Hypothalamus (tissue), 51 donors: ENCODE data around the gene LEKR1.
"Not testable (repeated sequence)": the region's sequence is repeated elsewhere in the genome, so short reads cannot be mapped to it uniquely, and the experiment has no call there.

ENCODE experiments used
- DNase-seq, 51 donors: peaks; one replicate each; lab custom pipeline; 2025; lab: John Stamatoyannopoulos, UW

The LEKR1 gene

GRCh38 chr3:156895374-156895773 lies 69.2 kb downstream of the LEKR1 start:
- DNase-seq: not testable (repeated sequence)

DNA sequence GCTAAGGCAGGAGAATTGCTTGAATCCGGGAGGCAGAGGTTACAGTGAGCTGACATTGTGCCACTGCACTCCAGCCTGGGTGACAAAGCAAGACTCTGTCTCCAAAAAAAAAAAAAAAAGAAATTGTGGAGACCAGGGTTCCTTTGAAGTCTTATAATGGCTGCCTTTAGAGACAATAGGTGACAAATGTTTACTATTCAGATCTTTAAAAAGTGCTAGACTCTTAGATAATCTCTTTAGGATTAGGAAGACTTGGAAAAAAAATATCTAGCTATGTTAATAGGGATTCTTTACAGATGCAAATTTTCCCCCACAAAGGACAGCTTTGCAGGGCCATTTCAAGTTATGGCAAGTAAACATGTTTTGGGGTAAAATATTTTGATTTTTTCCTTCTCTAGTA lies 71.7 kb downstream of the LEKR1 start:
- DNase-seq: not testable (repeated sequence)

GRCh38 chr3:156898296-156898880 lies 72.2 kb downstream of the LEKR1 start:
- no peak for DNase-seq

DNA sequence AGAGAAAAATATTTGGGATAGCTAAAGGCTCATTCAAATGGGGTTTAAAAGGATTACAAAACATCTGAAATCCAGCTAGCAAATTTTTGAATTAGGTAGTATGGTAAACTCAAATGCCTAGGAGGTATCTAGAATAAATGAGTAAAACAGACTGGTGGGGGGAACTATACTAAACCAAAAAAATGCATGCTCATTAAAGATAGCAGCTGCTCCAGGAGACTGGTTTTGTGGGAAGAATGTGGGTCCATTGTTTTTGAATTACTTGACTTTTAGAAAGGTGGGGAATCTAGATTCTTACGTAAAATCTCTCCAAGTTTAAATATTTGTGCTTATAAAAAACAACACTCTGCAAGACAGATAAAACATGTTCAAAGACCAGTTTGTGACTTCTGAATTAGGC lies 73.8 kb downstream of the LEKR1 start:
- no peak for DNase-seq

- no peak for DNase-seq
Measured at GRCh38 chr3:156902916-156903315, 76.8 kb downstream of the LEKR1 start.

DNA sequence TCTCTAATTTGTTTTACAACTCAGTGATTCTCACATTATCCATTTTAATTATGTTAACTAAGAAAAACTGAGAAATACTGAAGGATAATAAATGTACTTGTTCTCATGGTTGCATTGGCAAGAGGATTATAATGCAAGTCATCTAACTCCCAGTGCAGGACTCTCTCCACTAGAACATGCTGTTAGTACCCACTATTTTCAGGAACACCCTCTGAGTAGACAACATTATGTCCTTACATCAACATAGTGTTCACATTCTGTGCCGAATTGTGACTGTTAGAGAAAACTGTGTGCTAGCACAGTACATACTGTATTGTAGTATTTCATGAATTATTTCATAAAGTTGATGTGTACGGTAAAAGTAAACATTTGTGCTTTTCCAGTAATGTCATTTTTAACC lies 80.1 kb downstream of the LEKR1 start:
- DNase-seq: no peak

GRCh38 chr3:156908398-156908797 lies 82.2 kb downstream of the LEKR1 start:
- DNase-seq: no peak

- no peak for DNase-seq
Measured at GRCh38 chr3:156910022-156910421, 83.9 kb downstream of the LEKR1 start.

DNA sequence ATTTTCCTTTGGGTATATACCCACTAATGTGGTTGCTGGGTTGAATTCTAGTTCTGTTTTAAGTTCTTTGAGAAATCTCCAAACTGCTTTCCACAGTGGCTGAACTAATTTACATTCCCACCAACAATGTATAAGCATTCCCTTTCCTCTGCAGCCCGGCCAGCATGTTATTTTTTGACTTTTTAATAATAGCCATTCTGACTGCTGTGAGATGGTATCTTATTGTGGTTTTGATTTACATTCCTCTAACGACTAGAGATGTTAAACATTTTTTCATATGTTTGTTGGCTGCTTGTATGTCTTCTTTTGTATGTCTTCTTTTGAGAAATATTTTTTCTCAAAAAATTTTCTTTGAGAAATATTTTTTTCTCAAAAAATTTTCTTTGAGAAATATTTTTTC lies 84.7 kb downstream of the LEKR1 start:
- not testable (repeated sequence) for DNase-seq

GRCh38 chr3:156914300-156914699 lies 88.1 kb downstream of the LEKR1 start:
- not testable (repeated sequence) for DNase-seq

- DNase-seq: no peak
Measured at GRCh38 chr3:156915372-156915771, 89.2 kb downstream of the LEKR1 start.

DNA sequence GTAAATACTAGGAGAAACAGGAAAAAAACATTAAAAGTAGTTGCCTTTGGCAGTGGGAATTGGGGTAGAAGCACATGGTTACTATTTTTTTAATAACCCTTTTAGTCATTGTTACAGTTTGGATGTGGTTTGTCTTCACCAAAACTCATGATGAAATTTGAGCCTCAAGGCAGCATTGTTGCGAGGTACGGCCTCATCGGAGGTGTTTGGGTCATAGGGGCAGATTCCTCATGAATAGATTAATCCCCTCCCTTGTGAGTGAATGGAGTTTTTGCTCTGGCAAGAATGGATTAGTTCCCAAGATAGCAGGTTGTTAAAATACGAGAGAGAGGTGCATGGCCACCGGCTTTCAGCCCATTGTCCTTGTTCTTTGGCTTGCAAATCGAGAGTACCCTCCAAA lies 92.6 kb downstream of the LEKR1 start:
- no peak for DNase-seq

GRCh38 chr3:156919818-156920217 lies 93.7 kb downstream of the LEKR1 start:
- DNase-seq: no peak

DNA sequence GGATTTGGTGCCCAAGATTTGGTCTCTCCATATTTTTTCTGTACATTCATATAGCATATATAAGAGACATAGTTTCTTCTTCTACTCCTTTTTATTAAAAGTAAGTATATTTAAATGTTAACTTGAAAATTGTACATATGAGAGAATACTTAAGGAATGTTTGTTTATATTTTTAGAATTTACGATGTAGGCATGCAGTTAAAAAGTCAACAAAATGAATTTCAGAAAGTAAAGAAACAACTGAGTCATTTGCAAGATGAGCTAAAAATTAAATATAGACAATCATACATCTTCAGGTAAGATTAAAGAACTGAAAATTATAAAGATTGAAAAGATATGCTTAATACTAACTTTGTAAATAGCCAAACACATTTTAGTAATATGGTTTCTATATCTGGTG lies 94.2 kb downstream of the LEKR1 start:
- no peak for DNase-seq

- DNase-seq: no peak
Measured at GRCh38 chr3:156923349-156923748, 97.2 kb downstream of the LEKR1 start.

DNA sequence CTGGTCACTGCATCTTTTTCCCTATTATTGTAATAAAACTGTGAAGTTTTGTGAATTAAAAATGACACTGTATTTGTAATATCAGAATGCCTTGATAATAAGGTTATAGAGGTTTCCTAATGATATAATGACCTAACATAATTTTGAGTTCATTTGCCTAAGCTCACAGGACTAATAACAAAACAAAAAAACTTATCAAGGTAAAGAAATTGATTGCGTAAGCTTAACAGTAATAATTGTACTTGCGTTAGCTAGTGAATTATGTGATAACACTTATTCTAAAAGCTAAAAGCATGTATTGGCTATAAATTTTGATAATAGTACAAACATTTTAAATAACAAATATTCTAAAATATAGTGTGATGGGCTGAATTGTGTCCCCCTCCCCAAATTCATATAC lies 112.6 kb downstream of the LEKR1 start:
- DNase-seq: no peak

DNA sequence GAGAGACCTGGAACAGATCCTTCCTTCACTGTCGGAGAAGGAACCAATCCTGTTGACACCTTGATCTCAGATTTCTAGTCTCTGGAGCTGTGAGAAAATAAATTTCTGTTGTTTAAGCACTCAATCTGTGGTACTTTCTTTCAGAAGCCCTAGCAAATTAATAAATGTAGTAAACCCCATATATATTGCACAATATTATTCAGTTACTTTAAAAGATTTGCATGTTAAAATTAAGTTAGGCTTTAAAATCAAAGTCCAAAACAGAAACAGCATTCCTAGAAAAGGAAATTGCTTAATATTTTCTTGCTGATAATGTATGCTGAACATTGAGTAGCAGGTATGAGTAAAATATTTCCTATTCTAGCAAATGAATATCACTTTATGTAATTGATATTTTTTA lies 113.2 kb downstream of the LEKR1 start:
- no peak for DNase-seq

GRCh38 chr3:156941311-156941710 lies 115.2 kb downstream of the LEKR1 start:
- DNase-seq: no peak

- no peak for DNase-seq
Measured at GRCh38 chr3:156948402-156949210, 122.5 kb downstream of the LEKR1 start.

GRCh38 chr3:156952011-156952410 lies 125.9 kb downstream of the LEKR1 start:
- no peak for DNase-seq

DNA sequence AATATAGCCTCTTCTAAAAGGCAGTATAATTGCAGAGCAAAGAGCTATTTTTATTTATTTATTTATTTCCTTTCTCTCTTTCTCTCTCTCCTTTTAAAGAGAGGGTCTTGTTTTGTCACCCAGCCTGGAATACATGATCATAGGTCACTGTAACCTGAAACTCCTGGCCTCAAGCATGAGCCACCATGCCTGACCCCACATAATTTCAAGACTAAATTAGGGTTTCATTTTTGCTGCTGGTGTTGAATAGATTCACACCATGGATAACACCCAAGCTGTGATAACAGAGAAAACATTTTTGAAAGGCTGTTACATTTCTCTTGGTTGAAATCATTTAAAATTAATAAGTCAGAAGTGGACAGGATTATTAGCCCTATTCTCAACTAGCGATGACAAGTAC lies 131.6 kb downstream of the LEKR1 start:
- DNase-seq: no peak

DNA sequence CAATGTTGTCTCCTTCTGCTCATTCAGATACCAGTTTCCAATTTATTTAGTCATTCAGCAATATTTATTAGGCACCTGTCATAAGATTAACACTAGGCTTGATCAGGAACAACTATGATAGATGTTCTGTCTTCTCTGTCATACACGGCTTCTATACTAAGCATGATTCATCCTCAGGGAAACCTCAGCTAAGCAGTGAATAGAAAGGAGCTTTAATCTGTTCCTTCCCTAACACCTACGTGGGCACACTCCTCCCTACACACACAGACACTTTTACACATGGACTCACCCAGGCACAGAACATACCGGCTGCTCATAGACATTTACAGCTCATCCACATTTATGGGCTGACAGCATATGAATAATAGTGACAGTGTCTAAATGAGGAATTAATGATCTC lies 136.9 kb downstream of the LEKR1 start:
- DNase-seq: no peak

GRCh38 chr3:156964577-156964976 lies 138.4 kb downstream of the LEKR1 start:
- DNase-seq: no peak
